NCI-H2029 treated with DMSO at 0.1 percent for 48 hours (cell line): ENCODE data around the gene SC5D.
A peak's percentile ranks its signal among the peaks of the same experiment; 100 is the strongest.

Experiments used
- DNase-seq: peaks from one replicate; lab custom pipeline; 2025; lab: John Stamatoyannopoulos, UW

The SC5D gene

GRCh38 chr11:121292495-121293287 lies at the start of gene SC5D:
SC5D (plus strand) TSS chr11:121292771; CDS start chr11:121303376, 10,605 bp downstream.
- DNase-seq: peak; percentile 77

GRCh38 chr11:121244884-121245283 lies 47.7 kb upstream of the SC5D start:
- no peak for DNase-seq

- no peak for DNase-seq
Measured at GRCh38 chr11:121246021-121246768, 46.4 kb upstream of the SC5D start.

GRCh38 chr11:121246769-121247035 lies 45.9 kb upstream of the SC5D start:
- no peak for DNase-seq

GRCh38 chr11:121248496-121248895 lies 44.1 kb upstream of the SC5D start:
- DNase-seq: no peak

- peak; percentile 29 for DNase-seq
Measured at GRCh38 chr11:121249039-121249663, 43.4 kb upstream of the SC5D start.

GRCh38 chr11:121250843-121251242 lies 41.7 kb upstream of the SC5D start:
- no peak for DNase-seq

GRCh38 chr11:121253951-121254350 lies 38.6 kb upstream of the SC5D start:
- peak; percentile 55 for DNase-seq

- DNase-seq: no peak
Measured at GRCh38 chr11:121254756-121255155, 37.8 kb upstream of the SC5D start.

GRCh38 chr11:121255473-121256125 lies 37.0 kb upstream of the SC5D start:
- no peak for DNase-seq

- no peak for DNase-seq
Measured at GRCh38 chr11:121257289-121257688, 35.3 kb upstream of the SC5D start.

- DNase-seq: no peak
Measured at GRCh38 chr11:121257976-121258375, 34.6 kb upstream of the SC5D start.

- DNase-seq: no peak
Measured at GRCh38 chr11:121265586-121265985, 27.0 kb upstream of the SC5D start.

- no peak for DNase-seq
Measured at GRCh38 chr11:121268581-121268980, 24.0 kb upstream of the SC5D start.

- no peak for DNase-seq
Measured at GRCh38 chr11:121270001-121270678, 22.4 kb upstream of the SC5D start.

GRCh38 chr11:121274332-121274991 lies 18.1 kb upstream of the SC5D start:
- no peak for DNase-seq

- DNase-seq: no peak
Measured at GRCh38 chr11:121281698-121282097, 10.9 kb upstream of the SC5D start.

- DNase-seq: no peak
Measured at GRCh38 chr11:121282386-121282785, 10.2 kb upstream of the SC5D start.

- no peak for DNase-seq
Measured at GRCh38 chr11:121282886-121283502, 9.6 kb upstream of the SC5D start.

GRCh38 chr11:121291319-121291718 lies 1.3 kb upstream of the SC5D start:
- no peak for DNase-seq

GRCh38 chr11:121291896-121292494 lies 576 bp upstream of the SC5D start:
- no peak for DNase-seq
